Measurements from ENCODE around the gene CLASP2. TPM values are rescaled to one million over a fixed set of nuclear protein-coding genes. Genes with fewer than 3 reads are reported as not detected.

Gene CLASP2
- total and polyA plus RNA-seq, 2 of the 4 experiments (the other 2 are of a cell fraction), result 11.9 to 49.1 TPM

GRCh38 chr3:33578325-33579177 lies 139.5 kb downstream of the CLASP2 start:
- intact Hi-C loops (cut with micrococcal nuclease) (no loop called here), dilution Hi-C loops (cut with HindIII; ENCODE audit: low sequenced_read_pairs, unreplicated experiment) (no loop called here), in situ Hi-C loops (cut with MboI; ENCODE audit: low sequenced_read_pairs) (no loop called here)
- no CpG with 5 or more reads among the region's 2 CpGs for WGBS, 2 experiments (ENCODE audit: extremely low coverage in 2 of 2, insufficient read length in 1 of 2)
- no peaks in the 10 kb centered on the region for H3K27me3 ChIP-seq (ENCODE audit: control insufficient read depth, insufficient read depth, low read length)
- H3K56ac ChIP-seq (ENCODE audit: extremely low read depth, insufficient read depth, low read length), result no peak overlapping the region
- H3K27ac ChIP-seq (ENCODE audit: insufficient read depth, low read length), result no peak overlapping the region; the same call in 1 of the 2 replicates
- H2BK120ac ChIP-seq (ENCODE audit: low read depth, low read length), result no peak overlapping the region
- H3K18ac ChIP-seq (ENCODE audit: low read depth, low read length), result no peak overlapping the region
- H3K4ac ChIP-seq (ENCODE audit: low read depth, low read length), result no peak overlapping the region
- ATAC-seq (ENCODE audit: low read depth), result peak; percentile 66
- H2AFZ ChIP-seq (replicated peaks; ENCODE audit: low read length, poor library complexity), result no peak overlapping the region
- peak overlapping the region; percentile 69; the same call in 1 of the 2 replicates for H3K4me2 ChIP-seq (ENCODE audit: low read depth, low read length)
- ChIA-PET CTCF (no interaction called here), POLR2A (ENCODE audit: unreplicated experiment) (no interaction called here)
- H3K79me1 ChIP-seq (ENCODE audit: low read depth in 1 of 2, low read length in 2 of 2), result peaks cover 0 to 4% of the 10 kb centered on the region in 2 experiments; a peak in 2 of 4 replicates
- H2AK9ac ChIP-seq (replicated peaks; ENCODE audit: low read depth, low read length, poor library complexity), result no peak overlapping the region
- H3K36me3 ChIP-seq (ENCODE audit: control insufficient read depth, insufficient read depth, low read length), result peaks cover 4% of the 10 kb centered on the region; the same call in 1 of the 2 replicates
- H3K23ac ChIP-seq (ENCODE audit: low read depth, low read length), result no peak overlapping the region
- H3K4me3 ChIP-seq (ENCODE audit: insufficient read depth, low read depth, low read length), result no peak overlapping the region
- no peaks in the 10 kb centered on the region for H3K9me3 ChIP-seq (ENCODE audit: control insufficient read depth, insufficient read depth, low read length)
- H3K9me1 ChIP-seq (ENCODE audit: insufficient read depth, low read length), result peaks cover 3% of the 10 kb centered on the region
- H2BK15ac ChIP-seq (ENCODE audit: low read depth, low read length), result no peak overlapping the region
- H2AK5ac ChIP-seq (ENCODE audit: low read depth, low read length), result no peak overlapping the region
- no peaks in the 10 kb centered on the region for H4K20me1 ChIP-seq (ENCODE audit: insufficient read depth, low read length)
- no peak overlapping the region for H4K8ac ChIP-seq (ENCODE audit: low read depth in 2 of 2, low read length in 2 of 2)
- H2BK20ac ChIP-seq (ENCODE audit: low read depth, low read length), result no peak overlapping the region
- BruUV-seq (replicated peaks), result no TSS peak
- H3K14ac ChIP-seq (replicated peaks; ENCODE audit: low read depth, low read length), result no peak overlapping the region
- H4K91ac ChIP-seq (ENCODE audit: insufficient read depth, low read depth, low read length), result no peak overlapping the region
- peak overlapping the region; percentile 1 for H2BK5ac ChIP-seq (ENCODE audit: low read depth, low read length, poor library complexity, severe bottlenecking)
- DNase-seq, result peak; percentile 35
- no peak overlapping the region for H4K5ac ChIP-seq (ENCODE audit: low read depth, low read length)
- TF ChIP-seq ELK1 (IDR thresholded peaks at IDR 0.05; ENCODE audit: borderline replicate concordance, low read depth, low read length) (no peak), CHD1 (IDR thresholded peaks at IDR 0.05; ENCODE audit: low read depth, low read length) (no peak), MAFK (IDR thresholded peaks at IDR 0.05; ENCODE audit: low read depth, low read length) (peak; percentile 35; the same call in 1 of the 2 replicates), CEBPB (IDR thresholded peaks at IDR 0.05; ENCODE audit: low read depth, low read length) (no peak), CTCF (conservative IDR thresholded peaks at IDR 0.05; ENCODE audit: low read depth, low read length) (no peak), USF2 (IDR thresholded peaks at IDR 0.05; ENCODE audit: low read depth, low read length) (no peak), FOS (IDR thresholded peaks at IDR 0.05; ENCODE audit: low read depth, low read length) (peak; percentile 32; the same call in 1 of the 2 replicates), RFX5 (IDR thresholded peaks at IDR 0.05; ENCODE audit: low read depth, low read length) (no peak)
- H3K9ac ChIP-seq (ENCODE audit: low read depth, low read length), result no peak overlapping the region
- H3K4me1 ChIP-seq (ENCODE audit: control insufficient read depth, insufficient read depth, low read length), result peaks cover 3% of the 10 kb centered on the region

Data from IMR-90 (cell line).